ENCODE measurements around the gene PGS1. TPM values are rescaled to one million over a fixed set of nuclear protein-coding genes. Genes with fewer than 3 reads are reported as not detected.
"Not testable (repeated sequence)": the region's sequence is repeated elsewhere in the genome, so short reads cannot be mapped to it uniquely, and the experiment has no call there.

Gene PGS1
- polyA plus RNA-seq, 1 donor: 29.7 TPM

GRCh38 chr17:78450696-78451345 is 72.4 kb downstream of the PGS1 start:
- peak; percentile 38 for DNase-seq

- no peak for DNase-seq
Measured at GRCh38 chr17:78451753-78452152, 73.3 kb downstream of the PGS1 start.

- DNase-seq: no peak
Measured at GRCh38 chr17:78454346-78454745, 75.9 kb downstream of the PGS1 start.

GRCh38 chr17:78458091-78458490 is 79.6 kb downstream of the PGS1 start:
- no peak for DNase-seq

GRCh38 chr17:78458736-78459335 is 80.4 kb downstream of the PGS1 start:
- DNase-seq: no peak

- DNase-seq: no peak
Measured at GRCh38 chr17:78459696-78460095, 81.2 kb downstream of the PGS1 start.

GRCh38 chr17:78460176-78460675 is 81.8 kb downstream of the PGS1 start:
- no peak for DNase-seq

- no peak for DNase-seq
Measured at GRCh38 chr17:78460951-78461798, 82.7 kb downstream of the PGS1 start.

- DNase-seq: no peak
Measured at GRCh38 chr17:78461799-78462053, 83.3 kb downstream of the PGS1 start.

- DNase-seq: no peak
Measured at GRCh38 chr17:78462148-78462547, 83.7 kb downstream of the PGS1 start.

- DNase-seq: not testable (repeated sequence)
Measured at GRCh38 chr17:78466109-78466785, 87.8 kb downstream of the PGS1 start.

- no peak for DNase-seq
Measured at GRCh38 chr17:78466786-78467715, 88.6 kb downstream of the PGS1 start.

GRCh38 chr17:78468366-78468765 is 89.9 kb downstream of the PGS1 start:
- DNase-seq: no peak

GRCh38 chr17:78469443-78469842 is 91.0 kb downstream of the PGS1 start:
- no peak for DNase-seq

- DNase-seq: no peak
Measured at GRCh38 chr17:78471635-78472034, 93.2 kb downstream of the PGS1 start.

- DNase-seq: no peak
Measured at GRCh38 chr17:78472035-78472905, 93.8 kb downstream of the PGS1 start.

- DNase-seq: no peak
Measured at GRCh38 chr17:78473951-78474613, 95.6 kb downstream of the PGS1 start.
